ENCODE results near the gene BTLA.
"Not testable (repeated sequence)": the region's sequence is repeated elsewhere in the genome, so short reads cannot be mapped to it uniquely, and the experiment has no call there.

The BTLA gene

DNA sequence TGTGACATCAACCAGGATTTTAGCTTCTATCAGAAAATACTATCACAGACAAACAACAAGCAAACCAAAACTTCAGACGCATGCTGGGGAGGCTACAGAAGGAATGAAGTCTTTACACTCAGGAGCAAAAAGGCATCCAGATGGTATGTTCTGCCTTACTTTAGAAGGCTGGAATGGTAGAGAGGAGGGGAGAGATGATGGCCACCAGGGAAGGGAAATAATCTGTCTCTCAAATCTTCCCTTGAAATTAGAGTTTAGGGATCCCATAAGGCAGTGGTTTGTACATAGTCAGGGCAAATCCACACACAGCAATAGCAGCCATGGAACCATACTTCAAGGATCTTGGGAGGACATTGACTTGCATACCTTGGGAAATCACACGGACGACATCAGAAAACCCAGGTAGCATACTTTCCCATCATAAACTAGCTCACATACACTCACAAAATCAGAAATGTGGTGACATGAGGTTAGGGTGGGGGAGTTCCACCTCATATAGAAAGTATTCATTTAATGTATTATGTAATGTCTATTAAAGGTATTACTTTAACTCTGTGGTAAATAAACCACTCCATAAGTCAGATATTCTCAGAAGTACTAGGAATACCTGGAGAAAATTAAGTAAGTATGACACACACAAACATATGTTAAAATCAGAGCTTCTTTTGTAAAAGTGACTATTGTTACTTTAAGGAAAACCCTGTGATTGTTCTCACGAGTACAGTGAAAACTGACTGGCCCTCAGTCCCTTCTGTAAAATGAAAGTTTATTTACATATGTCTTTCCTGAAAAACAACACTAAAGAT is 9.4 kb downstream of the BTLA start:
- no peak for DNase-seq

- no peak for DNase-seq
Measured at GRCh38 chr3:112486811-112487505, 12.3 kb downstream of the BTLA start.

DNA sequence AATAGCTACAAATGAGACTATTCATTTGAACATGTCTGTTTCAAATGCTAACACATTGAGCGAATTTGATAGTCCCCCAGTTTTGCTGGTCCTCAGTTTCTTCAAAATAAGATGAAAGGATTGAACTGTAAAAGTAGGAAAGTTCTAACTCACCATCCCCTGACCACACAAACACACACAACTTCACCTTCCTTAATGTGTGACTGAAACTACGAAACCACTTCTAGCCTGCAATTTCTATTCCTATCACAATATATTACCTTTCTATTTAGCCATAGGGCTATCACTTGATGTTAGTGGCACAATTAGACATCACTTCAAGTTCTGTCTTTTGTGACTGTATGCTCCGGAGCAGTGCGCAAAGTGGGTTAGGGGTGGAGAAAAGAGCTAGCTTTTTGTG is 14.9 kb downstream of the BTLA start:
- no peak for DNase-seq

DNA sequence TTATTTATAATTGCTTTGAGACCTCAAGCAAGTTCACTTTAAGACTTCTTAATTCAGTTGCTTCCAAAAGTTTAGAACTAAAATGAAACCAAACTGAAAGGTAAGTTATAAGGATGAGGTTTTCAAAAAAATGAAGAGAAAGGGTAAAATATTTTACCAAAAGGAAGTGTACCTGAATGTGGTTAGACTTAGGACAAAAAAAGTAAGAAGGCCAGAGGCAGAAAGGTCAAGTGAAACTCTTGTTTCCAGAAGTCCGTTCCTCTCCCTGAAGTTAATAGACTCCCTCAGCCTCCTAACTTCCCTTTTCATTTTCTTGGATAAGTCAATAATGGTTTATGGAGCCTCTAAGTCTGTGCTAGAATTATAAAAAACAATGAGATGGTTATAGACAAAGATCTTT is 16.6 kb downstream of the BTLA start:
- no peak for DNase-seq

- DNase-seq: no peak
Measured at GRCh38 chr3:112481302-112481721, 18.0 kb downstream of the BTLA start.

GRCh38 chr3:112477891-112478290 is 21.4 kb downstream of the BTLA start:
- DNase-seq: no peak

GRCh38 chr3:112476346-112476745 is 22.9 kb downstream of the BTLA start:
- DNase-seq: no peak

GRCh38 chr3:112474796-112475195 is 24.5 kb downstream of the BTLA start:
- DNase-seq: no peak

DNA sequence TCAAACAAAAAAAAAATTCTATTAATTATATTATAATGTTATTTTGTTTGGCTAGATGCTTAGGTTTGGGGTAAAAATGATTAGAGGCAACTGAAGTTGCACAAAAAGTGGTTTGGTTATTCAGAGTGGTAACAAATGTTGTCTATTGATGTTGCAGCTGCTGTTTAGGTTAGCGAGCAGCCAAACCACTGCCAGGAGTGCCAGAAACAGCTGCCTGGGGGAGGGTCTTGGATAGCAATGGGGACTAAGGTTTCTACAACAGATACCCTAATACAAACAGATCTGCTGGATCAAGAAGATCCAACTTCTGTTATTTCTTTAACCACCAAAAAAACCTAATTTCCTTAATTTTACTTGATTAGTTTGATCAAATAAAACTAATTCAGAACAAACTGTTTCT is 26.6 kb downstream of the BTLA start:
- DNase-seq: no peak

DNA sequence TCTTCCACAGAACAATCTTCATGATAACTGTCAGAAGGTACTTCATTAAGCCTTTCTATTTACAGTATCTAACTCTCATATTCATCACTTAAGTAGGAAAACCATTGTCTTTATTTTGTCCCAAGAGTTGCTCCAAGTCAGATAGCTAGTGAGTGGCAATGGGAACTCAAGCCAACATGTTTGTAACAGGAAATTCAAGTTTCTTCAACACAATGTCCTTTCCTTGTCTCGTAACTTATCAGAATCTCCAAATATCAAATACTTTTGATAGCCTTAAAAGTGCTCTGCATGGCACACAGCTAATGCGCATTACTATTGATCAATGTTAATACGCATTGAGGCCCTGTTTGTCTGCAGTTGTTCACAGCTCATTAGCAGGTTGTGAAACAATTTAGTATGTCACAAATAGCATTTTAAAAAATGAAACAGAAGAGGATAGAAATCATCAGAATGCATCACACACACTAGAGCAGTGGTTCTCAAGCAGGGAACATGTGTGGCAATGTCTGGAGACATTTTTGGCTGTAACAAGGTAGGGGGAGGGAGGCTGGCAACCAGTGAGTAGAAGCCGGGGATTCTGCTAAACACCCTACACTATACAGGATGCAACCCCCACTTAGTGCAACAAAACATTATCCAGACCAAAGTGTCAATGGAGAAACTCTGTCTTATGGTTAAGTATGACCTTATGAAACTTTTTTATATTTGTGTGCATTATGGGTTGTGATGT is 27.5 kb downstream of the BTLA start:
- DNase-seq: no peak

- no peak for DNase-seq
Measured at GRCh38 chr3:112470788-112471187, 28.5 kb downstream of the BTLA start.

- DNase-seq: no peak
Measured at GRCh38 chr3:112469671-112470070, 29.6 kb downstream of the BTLA start.

GRCh38 chr3:112467539-112467938 is 31.7 kb downstream of the BTLA start:
- DNase-seq: no peak

- no peak for DNase-seq
Measured at GRCh38 chr3:112466020-112466419, 33.3 kb downstream of the BTLA start.

DNA sequence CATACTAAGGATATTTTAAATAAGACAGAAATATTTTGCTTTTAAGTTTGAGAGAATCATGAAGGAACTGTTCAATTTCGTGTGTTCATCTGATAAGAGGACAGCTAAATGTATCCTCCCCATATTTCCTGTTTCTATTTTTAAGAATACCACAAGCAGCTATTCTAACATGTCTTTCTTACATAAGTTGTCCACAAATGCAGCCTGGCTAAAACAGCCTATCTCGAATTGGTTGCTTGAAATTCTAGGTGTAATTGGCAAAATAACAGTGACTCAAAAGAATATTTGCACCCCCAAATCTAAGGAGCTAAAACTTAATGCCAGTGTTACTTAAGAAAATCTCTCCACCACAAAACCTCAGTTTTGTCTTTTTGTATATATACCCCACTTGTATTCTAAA is 35.0 kb downstream of the BTLA start:
- DNase-seq: no peak

- DNase-seq: no peak
Measured at GRCh38 chr3:112463250-112463649, 36.0 kb downstream of the BTLA start.

DNA sequence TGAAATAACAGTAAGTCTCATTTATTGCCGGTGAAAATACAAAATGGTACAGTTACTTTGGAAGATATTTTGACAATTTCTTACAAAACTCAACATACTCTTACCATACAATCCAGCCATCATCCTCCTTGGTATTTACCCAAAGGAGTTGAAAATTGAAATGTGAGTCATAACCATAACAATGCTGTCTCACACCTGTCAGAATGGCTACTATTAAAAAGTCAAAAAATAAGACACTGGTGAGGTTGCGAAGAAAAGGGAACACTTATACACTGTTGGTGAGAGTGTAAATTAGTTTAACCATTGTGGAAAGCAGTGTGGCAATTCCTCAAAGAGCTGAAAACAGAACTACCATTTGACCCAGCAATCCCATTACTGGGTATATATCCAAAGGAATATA is 37.5 kb downstream of the BTLA start:
- not testable (repeated sequence) for DNase-seq

DNA sequence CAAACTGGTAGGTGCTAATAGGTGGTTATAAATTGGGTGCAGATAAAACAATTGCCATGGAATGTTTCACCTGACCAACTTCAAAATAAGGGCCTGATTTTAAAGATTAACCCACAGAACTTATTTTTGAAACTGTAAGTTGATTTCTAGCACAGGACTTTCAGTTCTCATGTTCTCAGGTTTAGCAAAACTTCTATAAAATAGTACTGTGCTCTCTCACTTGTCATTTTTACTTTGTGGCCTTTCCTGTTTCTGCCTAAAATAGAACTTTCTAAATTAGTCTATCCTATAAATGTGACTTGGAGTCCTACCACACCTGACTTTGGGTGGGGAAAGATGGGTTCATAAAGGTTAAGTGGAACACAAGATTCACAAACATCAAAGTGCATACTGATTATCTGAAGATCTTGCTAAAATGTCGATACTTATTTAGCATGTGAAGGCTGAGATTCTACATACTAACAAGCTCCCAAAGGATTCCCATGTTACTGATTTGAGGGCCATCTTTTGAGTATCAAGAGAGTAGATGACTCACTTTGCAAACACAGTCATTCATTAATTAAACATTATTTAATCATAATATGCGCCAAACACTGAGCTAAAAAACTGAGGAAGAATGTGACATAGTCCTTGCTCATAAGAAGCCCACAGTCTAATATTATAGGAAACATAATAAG is 38.6 kb downstream of the BTLA start:
- DNase-seq: no peak

DNA sequence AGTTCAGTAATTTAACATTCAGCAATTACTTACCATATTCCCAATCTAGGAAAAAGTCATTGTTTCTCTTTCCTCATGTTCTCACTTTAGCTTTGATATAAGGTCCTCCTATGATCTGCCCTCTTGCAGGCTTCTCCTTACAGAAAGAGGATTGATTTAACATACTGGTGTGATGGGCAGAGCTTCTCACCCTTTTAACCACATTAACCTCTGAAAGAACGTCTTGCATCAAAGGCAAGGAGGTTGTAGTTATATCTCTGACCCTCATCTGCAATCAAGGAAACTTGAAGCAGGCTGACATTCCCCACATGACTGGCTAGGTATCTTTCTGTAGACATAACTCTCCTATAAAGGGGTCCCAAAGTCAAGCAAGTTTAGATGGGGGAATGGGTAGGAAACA is 39.5 kb downstream of the BTLA start:
- no peak for DNase-seq

- DNase-seq: no peak
Measured at GRCh38 chr3:112456147-112456546, 43.1 kb downstream of the BTLA start.

DNA sequence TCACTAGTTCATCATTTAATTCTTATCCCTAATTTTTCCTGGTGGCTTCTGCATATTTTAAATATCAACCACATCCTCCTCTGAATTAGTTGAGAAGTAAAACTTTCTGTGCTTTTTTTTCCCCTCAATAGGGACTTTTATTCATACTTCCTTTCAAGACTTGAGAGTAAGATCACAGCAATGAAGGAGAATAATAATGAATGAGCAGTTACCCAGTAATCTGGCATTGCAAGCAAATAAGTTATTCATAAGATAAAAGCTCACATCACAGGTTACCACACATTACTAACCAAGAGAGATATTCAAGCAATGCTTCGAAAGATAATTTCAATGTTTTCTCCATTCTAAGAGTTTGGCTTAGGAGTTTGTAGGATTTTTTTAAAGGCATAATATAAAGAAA is 50.3 kb downstream of the BTLA start:
- no peak for DNase-seq

- DNase-seq: no peak
Measured at GRCh38 chr3:112446343-112446742, 52.9 kb downstream of the BTLA start.

- no peak for DNase-seq
Measured at GRCh38 chr3:112445839-112446238, 53.4 kb downstream of the BTLA start.

Data from activated CD4-positive, alpha-beta T cell treated with anti-CD3 and anti-CD28 coated beads, Interleukin-2, amount 50 U/mL, for 4 hours (primary cell).